Body of pancreas (tissue), 4 donors: ENCODE measurements around the gene PPOX. TPM values are rescaled to one million over a fixed set of nuclear protein-coding genes. Genes with fewer than 3 reads are reported as not detected.
A peak's percentile ranks its signal among the peaks of the same experiment; 100 is the strongest.

ENCODE experiments used
- ATAC-seq: fragments of 150-250 bp; one replicate; pipeline ENCODE4 v1.9.1; 2016
- DNase-seq, 4 donors: peaks; one replicate each; pipeline ENCODE4 v3.0.0-alpha.2; 2019
- H3K27ac ChIP-seq, 4 donors: fragments of 200-600 bp; sonication (generic); 1 replicate in 3 of 4; 2 replicates in 1 of 4; pipeline versions ENCODE4 v1.5.1 to v1.6.1; 2016 to 2019; ENCODE audit warnings: mild to moderate bottlenecking in 1 of 4, mixed read lengths in 1 of 4, moderate library complexity in 1 of 4
- H3K27me3 ChIP-seq, 2 donors: fragments of 200-600 bp; sonication (generic); one replicate each; pipeline ENCODE4 v1.6.0; 2016; ENCODE audit warnings: mild to moderate bottlenecking in 1 of 2
- H3K36me3 ChIP-seq, 2 donors: fragments of 200-600 bp; sonication (generic); replicated peaks in 1 of 2; 2 replicates each; pipeline ENCODE4 v1.5.1; 2016; ENCODE audit warnings: low read depth in 2 of 2; ENCODE audit not compliant: insufficient read depth in 1 of 2
- H3K4me1 ChIP-seq: fragments of 200-600 bp; sonication (generic); one replicate; pipeline ENCODE4 v1.6.0; 2016
- H3K4me3 ChIP-seq, 2 donors: fragments of 200-600 bp; sonication (generic); 1 replicate in 1 of 2; 2 replicates in 1 of 2; pipeline ENCODE4 v1.5.1; 2016 to 2019
- H3K9me3 ChIP-seq, 3 donors: fragments of 200-600 bp; sonication (generic); 1 replicate in 2 of 3; 2 replicates in 1 of 3; pipeline ENCODE4 v1.5.1; 2016
- POLR2A ChIP-seq, 3 donors: fragments of 450-650 bp; IDR thresholded peaks; one replicate each; pipeline ENCODE4 v1.6.1; 2016; ENCODE audit warnings: antibody characterized with exemption in 3 of 3, mild to moderate bottlenecking in 2 of 3
- WGBS, 2 donors: methylation state at CpG; one replicate each; pipeline ENCODE4 v1.1.5; 2017; 5-methylcytosine and 5-hydroxymethylcytosine counted together
- intact Hi-C: fragments of 100-400 bp; cut with DNase I; formaldehyde crosslinking; loops from one replicate; pipeline ENCODE4 v1.15.1; 2023
- total RNA-seq, 2 donors: library from RNA; depleted of rRNA; stranded (reverse); fragments of >200 nt; gene quantifications; one replicate each; pipeline ENCODE4 v1.1.0, GENCODE V29; 2016
- TF ChIP-seq, protein P1 (sequence below), 7 experiments: fragments of 450-650 bp in 4 of 7; fragments of 200-600 bp in 3 of 7; sonication (generic) in 3 of 7; IDR thresholded peaks; one replicate each; pipeline ENCODE4 v1.5.1; 2016 to 2019; ENCODE audit warnings: antibody characterized with exemption in 7 of 7

Gene PPOX
- total RNA-seq, 2 donors from 2014 or later = 16.2 to 18.9 TPM

DNA sequence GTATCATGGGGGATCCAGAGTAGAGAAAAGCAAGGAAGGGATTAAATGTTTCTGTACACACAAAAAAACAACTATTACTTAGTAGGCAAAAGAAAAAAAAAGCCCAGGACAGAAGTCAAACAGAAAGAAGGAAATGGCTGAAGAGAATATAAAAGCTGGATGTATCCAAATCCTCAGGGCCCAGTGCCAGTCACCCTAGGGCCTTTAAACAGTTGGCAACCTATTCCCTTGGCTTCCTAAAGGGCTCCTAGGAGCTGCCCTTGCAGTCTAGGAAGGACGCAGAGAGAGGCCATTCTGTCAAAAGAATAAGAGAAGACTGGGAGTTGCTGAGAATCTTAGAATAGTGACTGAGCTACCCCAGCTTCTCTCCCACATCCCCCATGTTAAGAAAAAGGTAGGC is 6.1 kb downstream of the PPOX start:
- intact Hi-C loops = no loop called here
- no peak for ATAC-seq
- H3K27me3 ChIP-seq = no peaks in the 10 kb centered on the region
- H3K36me3 ChIP-seq = peaks cover 12 to 24% of the 10 kb centered on the region in 2 donors
- H3K4me1 ChIP-seq = peaks cover 39% of the 10 kb centered on the region
- no peak for DNase-seq
- H3K27ac ChIP-seq = peak overlapping the region in 2 of 4 donors; percentile 12 to 39
- H3K4me3 ChIP-seq = no peak overlapping the region
- H3K9me3 ChIP-seq = no peaks in the 10 kb centered on the region
- 88 to 100% methylated on average over 1 of the region's 1 CpG for WGBS, 2 donors
- TF ChIP-seq POLR2A (IDR thresholded peaks at IDR 0.05) = no peak
- TF ChIP-seq, protein P1, sequence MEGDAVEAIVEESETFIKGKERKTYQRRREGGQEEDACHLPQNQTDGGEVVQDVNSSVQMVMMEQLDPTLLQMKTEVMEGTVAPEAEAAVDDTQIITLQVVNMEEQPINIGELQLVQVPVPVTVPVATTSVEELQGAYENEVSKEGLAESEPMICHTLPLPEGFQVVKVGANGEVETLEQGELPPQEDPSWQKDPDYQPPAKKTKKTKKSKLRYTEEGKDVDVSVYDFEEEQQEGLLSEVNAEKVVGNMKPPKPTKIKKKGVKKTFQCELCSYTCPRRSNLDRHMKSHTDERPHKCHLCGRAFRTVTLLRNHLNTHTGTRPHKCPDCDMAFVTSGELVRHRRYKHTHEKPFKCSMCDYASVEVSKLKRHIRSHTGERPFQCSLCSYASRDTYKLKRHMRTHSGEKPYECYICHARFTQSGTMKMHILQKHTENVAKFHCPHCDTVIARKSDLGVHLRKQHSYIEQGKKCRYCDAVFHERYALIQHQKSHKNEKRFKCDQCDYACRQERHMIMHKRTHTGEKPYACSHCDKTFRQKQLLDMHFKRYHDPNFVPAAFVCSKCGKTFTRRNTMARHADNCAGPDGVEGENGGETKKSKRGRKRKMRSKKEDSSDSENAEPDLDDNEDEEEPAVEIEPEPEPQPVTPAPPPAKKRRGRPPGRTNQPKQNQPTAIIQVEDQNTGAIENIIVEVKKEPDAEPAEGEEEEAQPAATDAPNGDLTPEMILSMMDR (IDR thresholded peaks at IDR 0.05) = no peak

DNA sequence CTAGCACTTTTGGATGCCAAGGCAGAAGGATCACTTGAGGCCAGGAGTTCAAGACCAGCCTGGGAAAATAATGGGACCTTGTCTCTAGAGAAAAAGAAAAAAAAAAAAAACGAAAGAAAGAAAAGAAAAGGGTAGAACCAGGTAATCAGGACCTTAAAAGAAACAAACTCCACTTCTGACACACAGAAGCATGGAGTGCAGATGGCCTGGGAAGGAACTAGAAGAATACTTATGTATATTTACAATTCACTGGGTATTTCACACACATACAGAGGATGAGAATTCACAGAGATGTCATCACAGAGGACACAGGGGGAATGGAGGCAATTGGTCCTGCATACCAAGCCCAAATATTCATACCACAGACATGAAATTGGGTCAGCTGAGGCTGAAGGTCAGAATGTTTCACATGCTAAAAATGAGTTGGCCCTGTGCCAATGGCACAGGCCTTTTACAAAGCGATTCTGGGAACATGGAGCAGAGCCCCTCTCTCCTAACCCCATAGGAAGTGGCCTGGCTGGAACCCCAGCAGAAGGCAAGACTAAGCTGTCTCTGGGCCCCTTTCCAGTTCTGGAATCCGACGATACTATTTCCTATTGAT is 6.7 kb downstream of the PPOX start:
- H3K27ac ChIP-seq = peak overlapping the region in 2 of 4 donors; percentile 12 to 39
- 12 to 25% methylated on average over 4 of the region's 4 CpGs for WGBS, 2 donors
- H3K4me3 ChIP-seq = no peak overlapping the region
- TF ChIP-seq, protein P1 (IDR thresholded peaks at IDR 0.05) = no peak
- TF ChIP-seq POLR2A (IDR thresholded peaks at IDR 0.05) = no peak
- DNase-seq (peak; percentile 39 to 70 (median 56)), ATAC-seq (no peak)
- intact Hi-C loops = no loop called here
- H3K9me3 ChIP-seq = no peaks in the 10 kb centered on the region
- H3K27me3 ChIP-seq = no peaks in the 10 kb centered on the region
- H3K36me3 ChIP-seq = peaks cover 12 to 24% of the 10 kb centered on the region in 2 donors
- H3K4me1 ChIP-seq = peaks cover 35% of the 10 kb centered on the region

DNA sequence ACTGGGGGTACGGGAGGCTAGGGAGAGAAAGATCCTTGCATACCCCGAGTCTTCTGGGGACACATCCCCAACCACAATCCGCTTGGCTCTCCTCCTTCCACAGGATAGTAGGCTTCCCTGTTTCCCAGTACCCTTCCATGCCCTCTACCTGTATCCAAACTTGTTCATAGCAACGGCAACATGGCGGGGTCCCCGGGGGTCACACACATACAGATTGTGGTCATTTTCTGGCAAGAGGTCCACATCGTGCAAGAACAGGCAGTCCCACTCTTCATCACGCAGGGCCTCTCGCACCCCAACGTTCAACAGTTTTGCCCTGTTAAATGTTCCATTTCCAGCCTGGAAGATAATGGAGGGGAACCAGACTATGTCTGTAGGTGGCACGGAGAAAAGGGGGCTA is 7.5 kb downstream of the PPOX start:
- no peak overlapping the region for H3K4me3 ChIP-seq
- peak overlapping the region in 1 of 4 donors; percentile 39 for H3K27ac ChIP-seq
- H3K36me3 ChIP-seq = peaks cover 12 to 24% of the 10 kb centered on the region in 2 donors
- ATAC-seq (no peak), DNase-seq (no peak)
- H3K9me3 ChIP-seq = no peaks in the 10 kb centered on the region
- 86 to 92% methylated on average over 11 of the region's 11 CpGs for WGBS, 2 donors
- intact Hi-C loops = no loop called here
- H3K4me1 ChIP-seq = peaks cover 41% of the 10 kb centered on the region
- H3K27me3 ChIP-seq = no peaks in the 10 kb centered on the region
- TF ChIP-seq, protein P1 (IDR thresholded peaks at IDR 0.05) = no peak
- TF ChIP-seq POLR2A (IDR thresholded peaks at IDR 0.05) = no peak

DNA sequence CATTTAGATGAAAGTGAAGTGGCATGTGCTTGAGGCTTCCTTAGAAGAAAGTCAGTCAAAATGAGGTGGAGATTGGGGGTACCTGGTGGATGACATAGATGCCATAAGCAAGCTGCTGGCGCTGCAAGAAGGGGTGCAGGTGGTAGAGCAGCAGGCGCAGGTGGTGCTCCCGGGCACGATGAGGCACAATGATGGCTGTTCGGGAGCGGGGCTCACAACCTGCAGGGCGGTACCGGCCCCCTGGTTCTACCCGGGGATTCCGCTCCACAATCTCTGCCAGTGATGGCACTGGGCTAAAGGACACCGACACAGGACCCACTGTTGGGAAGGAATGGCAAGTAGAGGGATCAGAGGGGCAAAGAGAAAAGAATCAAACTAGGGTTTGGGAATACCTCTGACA is 8.7 kb downstream of the PPOX start:
- ATAC-seq = no peak

More for the DNA sequence above, 8.7 kb downstream of the PPOX start:
- intact Hi-C loops = no loop called here
- 91 to 95% methylated on average over 10 to 11 of the region's 11 CpGs for WGBS, 2 donors
- no peaks in the 10 kb centered on the region for H3K9me3 ChIP-seq
- no peaks in the 10 kb centered on the region for H3K27me3 ChIP-seq
- no peak overlapping the region for H3K27ac ChIP-seq
- DNase-seq = no peak
- H3K4me3 ChIP-seq = no peak overlapping the region
- H3K36me3 ChIP-seq = peaks cover 12 to 24% of the 10 kb centered on the region in 2 donors
- no peak for TF ChIP-seq POLR2A (IDR thresholded peaks at IDR 0.05)
- TF ChIP-seq, protein P1 (IDR thresholded peaks at IDR 0.05) = no peak
- H3K4me1 ChIP-seq = peaks cover 41% of the 10 kb centered on the region
